Activated naive CD4-positive, alpha-beta T cell treated with anti-CD3 and anti-CD28 coated beads, Interleukin-2, amount 50 U/mL, for 72 hours (primary cell): Measurements from ENCODE around the gene WNT6. TPM values are rescaled to one million over a fixed set of nuclear protein-coding genes. Genes with fewer than 3 reads are reported as not detected.
"Not testable (repeated sequence)": the region's sequence is repeated elsewhere in the genome, so short reads cannot be mapped to it uniquely, and the experiment has no call there.

Experiments
- ATAC-seq, 2 donors: fragments of 150-1000 bp; cut with Tn5 transposase; 2 replicates each; pipeline ENCODE4 v1.10.0; 2021; ENCODE audit warnings: mild to moderate bottlenecking in 2 of 2, moderate library complexity in 2 of 2
- DNase-seq, 2 donors: peaks; one replicate each; pipeline ENCODE4 v3.0.0; 2021 to 2022; ENCODE audit warnings: low spot score in 2 of 2
- H3K27ac Mint-ChIP-seq, 2 donors: one replicate each; pipeline ENCODE4 v1.8.0; 2022; ENCODE audit warnings: mild to moderate bottlenecking in 2 of 2, mixed read lengths in 2 of 2
- H3K36me3 Mint-ChIP-seq, 2 donors: one replicate each; pipeline ENCODE4 v1.8.0; 2022; ENCODE audit warnings: mixed read lengths in 2 of 2
- H3K9me3 Mint-ChIP-seq, 2 donors: one replicate each; pipeline ENCODE4 v1.8.0; 2022; ENCODE audit warnings: mixed read lengths in 2 of 2
- total RNA-seq, 2 donors: library from RNA; stranded (reverse); gene quantifications; one replicate each; pipeline ENCODE4 v1.2.3, GENCODE V29; 2022

WNT6 gene
- total RNA-seq, 2 donors from 2014 or later, result not detected

DNA sequence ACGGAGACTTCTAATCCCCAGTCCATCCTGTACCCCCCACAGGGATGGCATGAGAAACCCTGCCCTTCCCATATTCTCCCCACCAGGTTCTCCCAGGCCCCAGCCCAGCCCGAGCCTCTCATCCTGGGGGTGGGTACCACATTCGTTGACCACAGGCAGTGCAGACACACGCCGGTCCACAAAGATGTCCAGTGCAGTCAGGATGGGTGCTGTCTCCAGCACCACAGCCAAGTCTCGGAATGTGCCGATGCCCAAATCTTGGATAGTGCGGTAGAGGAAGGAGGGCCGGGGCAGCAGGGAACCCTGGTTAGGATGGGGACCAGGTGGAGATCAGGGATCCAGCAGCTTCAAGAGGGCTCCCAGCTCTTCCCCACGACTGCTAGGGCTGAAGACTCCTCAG, 32.8 kb upstream of the WNT6 start:
- ATAC-seq (no peak), DNase-seq (no peak)
- no peak overlapping the region for H3K27ac Mint-ChIP-seq
- no peaks in the 10 kb centered on the region for H3K9me3 Mint-ChIP-seq
- no peaks in the 10 kb centered on the region for H3K36me3 Mint-ChIP-seq

DNA sequence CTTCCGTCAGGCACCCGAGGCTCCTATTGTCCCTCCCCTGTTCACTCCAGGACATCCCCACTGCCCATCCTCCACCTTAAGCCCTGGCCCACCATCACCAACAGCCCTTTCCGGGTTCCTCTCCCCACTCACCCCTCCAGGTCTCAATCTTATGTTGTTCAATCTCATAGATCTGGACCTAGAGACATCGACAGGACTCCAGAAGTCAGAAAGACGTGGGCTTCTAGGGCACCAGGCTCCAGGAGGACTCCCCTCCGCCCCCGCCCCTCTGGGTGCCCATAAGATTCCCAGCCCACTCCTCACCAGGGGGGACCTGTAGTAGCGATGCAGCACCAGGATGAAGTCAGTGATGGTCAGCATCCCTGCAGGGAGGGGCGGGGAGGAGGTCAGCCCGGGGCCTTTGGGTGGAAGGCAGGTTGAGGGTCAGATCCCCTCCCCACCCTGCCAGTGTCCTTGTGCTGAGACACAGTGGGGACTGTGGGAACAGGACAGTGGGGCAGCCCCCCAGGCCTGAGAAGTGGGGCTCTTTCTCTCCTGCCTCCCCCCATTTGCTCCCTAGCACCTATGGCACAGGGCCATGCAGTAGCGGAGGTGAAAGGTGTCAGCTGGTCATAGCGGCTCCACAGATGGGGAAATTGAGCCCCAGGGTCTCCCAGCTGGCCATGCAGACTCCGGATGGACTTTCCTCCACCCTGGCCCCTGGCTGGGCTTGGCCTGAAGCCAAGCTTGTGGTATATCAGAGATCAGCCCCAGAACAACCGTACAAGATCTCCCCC, 31.7 kb upstream of the WNT6 start:
- ATAC-seq (no peak), DNase-seq (no peak)
- H3K9me3 Mint-ChIP-seq, result no peaks in the 10 kb centered on the region
- no peak overlapping the region for H3K27ac Mint-ChIP-seq
- H3K36me3 Mint-ChIP-seq, result no peaks in the 10 kb centered on the region

DNA sequence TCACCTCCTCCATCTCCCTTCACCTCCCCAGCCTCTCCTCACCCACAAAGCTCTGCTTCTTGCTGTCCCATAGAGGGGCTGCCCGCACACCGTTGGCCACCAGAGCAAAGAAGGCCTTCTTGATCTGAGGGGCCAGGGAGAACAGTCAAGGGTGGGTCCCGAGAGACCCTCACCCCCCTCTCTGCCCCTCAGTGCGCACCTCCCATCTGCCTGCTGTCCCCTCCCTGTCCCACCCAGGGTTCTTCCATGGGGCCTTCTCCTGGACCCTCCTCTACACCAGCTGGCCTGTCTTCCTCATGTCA, 31.2 kb upstream of the WNT6 start:
- H3K27ac Mint-ChIP-seq, result no peak overlapping the region

DNA sequence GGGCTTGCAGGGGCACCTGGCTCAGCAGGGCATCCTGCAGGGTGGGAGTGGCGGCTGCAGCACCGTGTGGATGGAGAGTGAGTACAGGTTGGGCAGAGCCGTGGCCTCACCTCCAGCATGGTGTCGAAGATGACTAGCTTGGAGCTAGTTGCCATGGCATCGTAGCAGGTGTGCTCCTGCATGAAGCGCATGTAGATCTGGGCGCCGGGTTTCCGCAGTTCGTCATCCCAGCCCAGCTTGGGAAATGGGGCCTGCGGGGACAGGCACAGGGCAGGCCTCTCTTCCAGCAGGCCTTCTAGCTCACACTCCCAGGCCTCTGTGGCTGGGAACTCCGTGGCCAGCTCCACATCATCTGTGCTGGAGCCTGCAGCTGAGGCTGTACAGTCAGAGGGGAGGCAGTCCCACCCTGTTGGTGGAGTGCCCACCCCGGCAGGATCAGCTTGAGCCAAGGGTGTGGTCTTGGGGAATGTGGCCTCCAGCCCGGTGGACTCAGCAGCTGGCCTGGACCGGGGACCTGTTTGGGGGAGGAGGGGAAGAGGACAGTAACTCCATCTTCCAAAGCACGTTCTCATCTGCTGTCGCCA, 29.6 kb upstream of the WNT6 start:
- no peaks in the 10 kb centered on the region for H3K9me3 Mint-ChIP-seq
- H3K27ac Mint-ChIP-seq, result no peak overlapping the region
- H3K36me3 Mint-ChIP-seq, result no peaks in the 10 kb centered on the region
- no peak for DNase-seq
- ATAC-seq, result no peak

More for the DNA sequence above, 31.2 kb upstream of the WNT6 start:
- ATAC-seq (no peak), DNase-seq (no peak)
- Mint-ChIP-seq H3K36me3 (no peaks in the 10 kb centered on the region), H3K9me3 (no peaks in the 10 kb centered on the region)

- no peak overlapping the region for H3K27ac Mint-ChIP-seq
- no peaks in the 10 kb centered on the region for H3K9me3 Mint-ChIP-seq
- no peak for ATAC-seq
- no peak for DNase-seq
- H3K36me3 Mint-ChIP-seq, result no peaks in the 10 kb centered on the region
Measured at GRCh38 chr2:218830526-218831306, 28.9 kb upstream of the WNT6 start.

- Mint-ChIP-seq H3K27ac (no peak within 1 kb of the TSS), H3K36me3 (no peaks in the 10 kb centered on the region), H3K9me3 (no peaks in the 10 kb centered on the region)
- no peak for ATAC-seq
- no peak for DNase-seq
Measured at GRCh38 chr2:218831378-218831990, 28.1 kb upstream of the WNT6 start, which contains the start of gene PRKAG3. PRKAG3 (minus strand) TSS chr2:218831803.

DNA sequence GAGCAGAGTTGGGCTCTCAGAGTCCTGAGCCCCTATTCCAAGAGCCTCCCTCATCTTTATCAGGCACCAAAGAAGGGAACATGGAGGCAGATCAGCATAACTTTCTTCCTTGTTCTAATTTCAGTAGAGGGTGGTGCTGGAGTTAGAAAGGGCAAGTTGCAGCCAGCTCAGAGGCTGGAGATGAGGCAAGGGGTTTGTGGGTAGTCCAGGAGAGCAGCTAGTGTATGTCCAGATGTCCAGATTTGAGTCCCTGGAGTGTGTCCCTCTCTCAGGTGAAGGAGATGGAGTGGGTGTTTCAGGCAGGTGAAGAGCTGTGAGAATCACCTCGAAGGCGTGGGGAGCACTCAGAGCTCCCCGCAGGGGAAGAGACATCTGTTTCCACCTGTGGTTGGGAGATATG, 27.5 kb upstream of the WNT6 start:
- ATAC-seq, result no peak
- peaks cover 0 to 2% of the 10 kb centered on the region in 2 donors for H3K36me3 Mint-ChIP-seq
- H3K9me3 Mint-ChIP-seq, result no peaks in the 10 kb centered on the region
- no peak overlapping the region for H3K27ac Mint-ChIP-seq
- no peak for DNase-seq

- Mint-ChIP-seq H3K27ac (no peak overlapping the region), H3K36me3 (peaks cover 0 to 7% of the 10 kb centered on the region in 2 donors), H3K9me3 (peaks cover 0 to 2% of the 10 kb centered on the region in 2 donors)
- ATAC-seq, result no peak
- DNase-seq, result no peak
Measured at GRCh38 chr2:218832520-218832919, 27.1 kb upstream of the WNT6 start.

DNA sequence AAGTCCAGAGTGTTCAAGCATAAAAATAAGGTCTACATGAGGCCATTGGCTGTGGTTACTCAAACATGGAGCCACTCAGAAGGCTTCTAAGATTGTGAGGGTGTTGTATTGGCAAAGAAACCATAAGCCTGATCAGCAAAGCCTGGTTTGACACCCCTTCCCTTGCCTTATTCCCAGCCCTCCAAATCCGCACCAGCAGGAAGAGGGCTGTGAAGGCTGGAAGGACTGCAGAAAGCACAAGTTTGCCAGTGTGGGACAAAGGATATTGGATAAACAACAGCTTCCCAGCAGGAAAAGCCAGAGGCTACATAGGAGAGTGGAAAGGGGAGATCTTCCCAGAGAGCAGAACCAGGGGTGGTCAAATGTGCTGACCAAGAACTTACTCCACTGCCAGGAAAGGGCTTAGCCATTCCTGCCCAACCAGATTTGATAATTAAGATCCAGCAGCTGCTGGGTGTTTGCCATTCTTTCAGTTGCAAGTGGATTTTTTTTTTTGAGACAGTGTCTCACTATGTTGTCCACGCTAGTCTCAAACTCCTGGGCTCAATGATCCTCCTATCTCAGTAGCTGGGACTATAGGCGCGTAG, 26.5 kb upstream of the WNT6 start:
- peaks cover 0 to 11% of the 10 kb centered on the region in 2 donors for H3K36me3 Mint-ChIP-seq
- ATAC-seq (no peak), DNase-seq (no peak)

DNA sequence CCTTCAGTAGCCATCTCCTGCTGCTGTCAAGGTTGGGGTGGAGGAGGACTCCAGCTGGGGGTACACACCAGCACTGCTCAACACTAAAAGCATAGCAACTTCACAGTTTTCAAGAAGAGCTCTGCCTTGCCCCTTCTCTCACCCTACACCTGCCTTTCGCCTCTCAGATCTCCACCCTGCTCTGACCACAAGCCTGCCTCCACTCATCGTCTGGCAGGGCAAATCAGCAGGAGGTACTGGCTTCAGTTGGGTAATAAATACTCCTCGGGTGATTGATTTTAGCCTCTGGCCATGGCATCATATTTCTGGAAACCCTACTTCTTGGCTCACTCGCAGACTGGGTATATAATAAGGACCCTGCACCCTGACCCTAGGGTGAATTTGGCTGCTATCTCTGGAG, 24.9 kb upstream of the WNT6 start:
- ATAC-seq (no peak), DNase-seq (no peak)
- peaks cover 0 to 7% of the 10 kb centered on the region in 2 donors for H3K9me3 Mint-ChIP-seq
- peaks cover 0 to 11% of the 10 kb centered on the region in 2 donors for H3K36me3 Mint-ChIP-seq
- no peak overlapping the region for H3K27ac Mint-ChIP-seq

More for the DNA sequence above, 26.5 kb upstream of the WNT6 start:
- H3K9me3 Mint-ChIP-seq, result peaks cover 0 to 7% of the 10 kb centered on the region in 2 donors
- no peak overlapping the region for H3K27ac Mint-ChIP-seq

- Mint-ChIP-seq H3K36me3 (peaks cover 0 to 11% of the 10 kb centered on the region in 2 donors), H3K9me3 (peaks cover 0 to 7% of the 10 kb centered on the region in 2 donors), H3K27ac (no peak overlapping the region)
- ATAC-seq (no peak), DNase-seq (no peak)
Measured at GRCh38 chr2:218837495-218837894, 22.1 kb upstream of the WNT6 start.

- DNase-seq, result no peak
- Mint-ChIP-seq H3K36me3 (peaks cover 0 to 11% of the 10 kb centered on the region in 2 donors), H3K27ac (no peak overlapping the region), H3K9me3 (peaks cover 0 to 7% of the 10 kb centered on the region in 2 donors)
- ATAC-seq, result no peak
Measured at GRCh38 chr2:218839430-218839829, 20.2 kb upstream of the WNT6 start.

GRCh38 chr2:218839888-218840287, 19.7 kb upstream of the WNT6 start:
- H3K27ac Mint-ChIP-seq, result no peak overlapping the region
- ATAC-seq, result no peak
- H3K9me3 Mint-ChIP-seq, result peaks cover 0 to 7% of the 10 kb centered on the region in 2 donors
- no peak for DNase-seq
- H3K36me3 Mint-ChIP-seq, result peaks cover 0 to 11% of the 10 kb centered on the region in 2 donors

GRCh38 chr2:218844334-218844733, 15.3 kb upstream of the WNT6 start:
- H3K9me3 Mint-ChIP-seq, H3K27ac Mint-ChIP-seq, DNase-seq, ATAC-seq, H3K36me3 Mint-ChIP-seq: not testable (repeated sequence)

GRCh38 chr2:218846963-218847362, 12.6 kb upstream of the WNT6 start:
- not testable (repeated sequence) for H3K9me3 Mint-ChIP-seq, H3K36me3 Mint-ChIP-seq, DNase-seq, ATAC-seq, H3K27ac Mint-ChIP-seq

DNA sequence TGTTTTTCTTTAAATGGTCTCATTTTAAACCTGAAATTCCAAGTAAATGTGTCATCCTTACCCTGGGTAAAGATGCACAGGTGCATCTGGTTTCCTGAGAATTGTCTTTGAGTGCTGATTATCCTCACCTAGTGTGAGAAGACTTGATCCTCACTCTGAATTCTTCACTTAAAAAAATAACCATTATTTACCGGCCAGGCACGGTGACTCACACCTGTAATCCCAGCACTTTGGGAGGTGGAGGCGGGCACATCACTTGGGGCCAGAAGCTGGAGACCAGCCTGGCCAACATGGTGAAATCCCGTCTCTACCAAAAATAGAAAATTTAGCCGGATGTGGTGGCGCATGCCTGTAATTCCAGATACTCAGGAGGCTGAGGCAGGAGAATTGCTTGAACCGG, 9.9 kb upstream of the WNT6 start:
- no peaks in the 10 kb centered on the region for H3K9me3 Mint-ChIP-seq
- no peaks in the 10 kb centered on the region for H3K36me3 Mint-ChIP-seq
- DNase-seq (no peak), ATAC-seq (no peak)
- no peak overlapping the region for H3K27ac Mint-ChIP-seq

DNA sequence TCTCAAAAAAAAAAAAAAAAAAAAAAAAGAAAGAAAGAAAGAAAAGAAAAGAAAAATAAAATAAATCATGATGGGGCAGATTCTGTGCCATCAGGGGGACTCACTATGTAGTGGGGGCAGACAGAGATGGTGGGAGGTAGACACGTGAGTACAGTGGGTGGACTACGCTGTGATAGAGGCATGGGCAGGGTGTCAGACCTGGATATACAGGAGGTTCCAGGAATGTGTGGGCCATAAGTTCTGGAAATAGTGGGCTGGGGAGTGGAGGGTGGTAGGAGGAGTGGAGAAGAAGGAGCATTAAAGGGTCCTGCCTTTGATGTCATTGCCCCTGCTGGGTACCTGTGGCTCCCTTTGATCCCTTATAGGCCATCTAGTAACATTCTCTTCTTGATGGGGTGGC, 8.8 kb upstream of the WNT6 start:
- no peak overlapping the region for H3K27ac Mint-ChIP-seq
- ATAC-seq (no peak), DNase-seq (peak in 1 of 2 donors; percentile 16)
- no peaks in the 10 kb centered on the region for H3K36me3 Mint-ChIP-seq
- H3K9me3 Mint-ChIP-seq, result no peaks in the 10 kb centered on the region
